ENCODE results near the gene CTNNBIP1. TPM values are rescaled to one million over a fixed set of nuclear protein-coding genes. Genes with fewer than 3 reads are reported as not detected.

Gene CTNNBIP1
- total and polyA plus RNA-seq, 2 donors (not counting 3 experiments of a cell fraction or from before 2014, with no cell fraction given) = 26.6 to 31.7 TPM

DNA sequence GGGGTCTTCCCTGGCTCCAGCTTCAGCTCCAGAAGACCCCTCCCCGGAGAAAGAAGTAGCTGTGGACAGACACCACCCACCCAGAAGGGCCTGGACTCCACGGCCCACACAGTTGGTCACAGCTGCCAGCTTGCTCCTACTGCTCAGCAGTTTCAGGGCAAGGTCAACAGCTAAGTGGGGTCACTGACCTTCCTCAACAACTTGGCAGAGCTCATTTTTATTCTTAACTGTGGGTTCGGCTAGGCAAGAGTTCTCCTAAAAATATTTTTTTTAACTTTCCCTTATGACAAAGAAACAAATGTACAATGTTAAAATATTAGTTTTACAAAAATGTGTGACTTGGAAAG lies 41.9 kb downstream of the CTNNBIP1 start:
- ChIA-PET CTCF (interaction anchor here (0.6 to 4.0 kb wide), 21 partner anchors 9 to 253 kb away, joined by 3 to 64 read pairs (median 4); partner anchors contain the start of genes LZIC, NMNAT1 and PIK3CD), POLR2A (no interaction called here)
- no peak for FAIRE-seq
- Histone ChIP-seq H3K36me3 (ENCODE audit: control insufficient read depth in 2 of 2, extremely low read depth in 1 of 2, insufficient read depth in 2 of 2, low read length in 2 of 2) (peaks cover 0 to 9% of the 10 kb centered on the region in 2 experiments), H3K9ac (replicated peaks; ENCODE audit: extremely low read depth, insufficient read depth, low read length) (no peak overlapping the region), H3K4me1 (ENCODE audit: control insufficient read depth, extremely low read depth, insufficient read depth, low read length) (peaks cover 15% of the 10 kb centered on the region), H3K9me3 (replicated peaks; ENCODE audit: control insufficient read depth, insufficient read depth, low read length) (no peaks in the 10 kb centered on the region), H4K20me1 (replicated peaks; ENCODE audit: control insufficient read depth, extremely low read depth, insufficient read depth, low read length) (no peaks in the 10 kb centered on the region), H3K79me2 (ENCODE audit: control insufficient read depth, insufficient read depth, low read length) (no peaks in the 10 kb centered on the region), H3K27me3 (ENCODE audit: control insufficient read depth in 2 of 2, insufficient read depth in 2 of 2, low read length in 2 of 2) (no peaks in the 10 kb centered on the region), H3K4me3 (replicated peaks in 1 of 3; ENCODE audit: insufficient read depth in 1 of 3, low read depth in 1 of 3, low read length in 3 of 3) (no peak overlapping the region), H3K4me2 (ENCODE audit: insufficient read depth, low read length) (no peak overlapping the region), H2AFZ (ENCODE audit: low read depth, low read length) (no peak overlapping the region), H3K27ac (ENCODE audit: insufficient read depth, low read depth, low read length) (no peak overlapping the region), H3K9me1 (replicated peaks; ENCODE audit: control insufficient read depth, extremely low read depth, insufficient read depth, low read length) (no peaks in the 10 kb centered on the region)
- BruUV-seq (replicated peaks) = no TSS peak
- TF ChIP-seq GATA2 (IDR thresholded peaks at IDR 0.05; ENCODE audit: insufficient read depth, insufficient read length, low read depth, low read length) = no peak
- TF ChIP-seq EZH2 (IDR thresholded peaks at IDR 0.05; ENCODE audit: borderline replicate concordance, low read depth, low read length, severe bottlenecking) = no peak
- TF ChIP-seq, protein P1, sequence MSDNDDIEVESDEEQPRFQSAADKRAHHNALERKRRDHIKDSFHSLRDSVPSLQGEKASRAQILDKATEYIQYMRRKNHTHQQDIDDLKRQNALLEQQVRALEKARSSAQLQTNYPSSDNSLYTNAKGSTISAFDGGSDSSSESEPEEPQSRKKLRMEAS (IDR thresholded peaks at IDR 0.05; ENCODE audit: insufficient read depth, insufficient read length) = no peak
- TF ChIP-seq FOS (IDR thresholded peaks at IDR 0.05; ENCODE audit: borderline replicate concordance, insufficient read depth, low read length) = no peak
- TF ChIP-seq POLR2A (IDR thresholded peaks at IDR 0.05; ENCODE audit: low read depth, low read length) = no peak
- TF ChIP-seq MYC (IDR thresholded peaks at IDR 0.05; ENCODE audit: low read depth, low read length) = no peak
- TF ChIP-seq JUN (IDR thresholded peaks at IDR 0.05; ENCODE audit: borderline replicate concordance, insufficient read depth, insufficient read length, low read depth) = no peak
- TF ChIP-seq, protein P2, sequence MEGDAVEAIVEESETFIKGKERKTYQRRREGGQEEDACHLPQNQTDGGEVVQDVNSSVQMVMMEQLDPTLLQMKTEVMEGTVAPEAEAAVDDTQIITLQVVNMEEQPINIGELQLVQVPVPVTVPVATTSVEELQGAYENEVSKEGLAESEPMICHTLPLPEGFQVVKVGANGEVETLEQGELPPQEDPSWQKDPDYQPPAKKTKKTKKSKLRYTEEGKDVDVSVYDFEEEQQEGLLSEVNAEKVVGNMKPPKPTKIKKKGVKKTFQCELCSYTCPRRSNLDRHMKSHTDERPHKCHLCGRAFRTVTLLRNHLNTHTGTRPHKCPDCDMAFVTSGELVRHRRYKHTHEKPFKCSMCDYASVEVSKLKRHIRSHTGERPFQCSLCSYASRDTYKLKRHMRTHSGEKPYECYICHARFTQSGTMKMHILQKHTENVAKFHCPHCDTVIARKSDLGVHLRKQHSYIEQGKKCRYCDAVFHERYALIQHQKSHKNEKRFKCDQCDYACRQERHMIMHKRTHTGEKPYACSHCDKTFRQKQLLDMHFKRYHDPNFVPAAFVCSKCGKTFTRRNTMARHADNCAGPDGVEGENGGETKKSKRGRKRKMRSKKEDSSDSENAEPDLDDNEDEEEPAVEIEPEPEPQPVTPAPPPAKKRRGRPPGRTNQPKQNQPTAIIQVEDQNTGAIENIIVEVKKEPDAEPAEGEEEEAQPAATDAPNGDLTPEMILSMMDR (IDR thresholded peaks at IDR 0.05; ENCODE audit: extremely low read depth in 1 of 2, insufficient read depth in 1 of 2, low read depth in 1 of 2, low read length in 2 of 2) = no peak
- no peak for TF ChIP-seq POLR2AphosphoS5 (IDR thresholded peaks at IDR 0.05; ENCODE audit: insufficient read depth, low read depth, low read length)
- DNase-seq (ENCODE audit: low read depth, low spot score) = no peak
- dilution Hi-C loops (cut with MboI; ENCODE audit: extremely low pct_ligation_motif_present, low sequenced_read_pairs) = no loop called here
- intact Hi-C loops (cut with micrococcal nuclease) = no loop called here
